NCI-H510A treated with DMSO at 0.1 percent for 48 hours (cell line): Measurements from ENCODE around the gene MSANTD1.

Source experiments
- DNase-seq: peaks from one replicate; lab custom pipeline; 2025; lab: John Stamatoyannopoulos, UW

MSANTD1 gene

DNA sequence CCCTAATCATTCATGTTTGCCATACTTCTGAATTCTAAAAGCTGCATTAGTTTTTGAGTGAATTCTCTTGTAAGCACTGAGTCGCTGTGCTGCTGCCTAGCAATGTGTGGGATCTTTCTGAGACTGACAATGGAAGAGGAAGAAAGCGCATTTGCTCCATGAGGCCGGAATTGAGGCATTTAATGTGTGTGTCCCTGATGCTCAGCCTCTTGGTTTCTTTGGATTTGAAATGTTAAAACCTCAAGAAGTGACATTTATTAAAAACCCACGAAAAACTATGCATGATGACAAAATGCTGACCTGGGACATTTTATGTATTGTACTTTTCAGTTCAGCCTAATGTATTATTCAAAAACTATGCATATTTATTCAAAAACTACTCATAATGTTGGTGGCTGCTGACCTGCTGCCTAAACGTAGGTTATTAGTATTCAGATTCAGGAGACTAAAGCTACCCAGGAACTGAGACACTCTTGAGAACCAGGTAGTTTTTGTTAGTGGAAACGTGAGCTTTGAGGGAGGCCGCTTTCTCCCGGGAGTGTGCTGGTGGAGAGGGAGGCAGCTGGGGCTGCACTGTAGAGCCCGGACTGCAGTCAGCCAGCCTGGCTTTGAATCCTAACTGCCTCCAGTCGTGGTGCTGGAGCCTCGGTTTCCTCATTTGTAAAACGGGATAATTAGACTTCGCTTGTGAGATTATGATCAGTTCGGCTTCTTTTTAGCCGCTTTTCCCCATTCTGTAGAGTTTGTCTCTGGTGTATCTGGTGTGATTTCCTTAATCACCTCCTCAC lies 55.2 kb downstream of the MSANTD1 start:
- DNase-seq: no peak

DNA sequence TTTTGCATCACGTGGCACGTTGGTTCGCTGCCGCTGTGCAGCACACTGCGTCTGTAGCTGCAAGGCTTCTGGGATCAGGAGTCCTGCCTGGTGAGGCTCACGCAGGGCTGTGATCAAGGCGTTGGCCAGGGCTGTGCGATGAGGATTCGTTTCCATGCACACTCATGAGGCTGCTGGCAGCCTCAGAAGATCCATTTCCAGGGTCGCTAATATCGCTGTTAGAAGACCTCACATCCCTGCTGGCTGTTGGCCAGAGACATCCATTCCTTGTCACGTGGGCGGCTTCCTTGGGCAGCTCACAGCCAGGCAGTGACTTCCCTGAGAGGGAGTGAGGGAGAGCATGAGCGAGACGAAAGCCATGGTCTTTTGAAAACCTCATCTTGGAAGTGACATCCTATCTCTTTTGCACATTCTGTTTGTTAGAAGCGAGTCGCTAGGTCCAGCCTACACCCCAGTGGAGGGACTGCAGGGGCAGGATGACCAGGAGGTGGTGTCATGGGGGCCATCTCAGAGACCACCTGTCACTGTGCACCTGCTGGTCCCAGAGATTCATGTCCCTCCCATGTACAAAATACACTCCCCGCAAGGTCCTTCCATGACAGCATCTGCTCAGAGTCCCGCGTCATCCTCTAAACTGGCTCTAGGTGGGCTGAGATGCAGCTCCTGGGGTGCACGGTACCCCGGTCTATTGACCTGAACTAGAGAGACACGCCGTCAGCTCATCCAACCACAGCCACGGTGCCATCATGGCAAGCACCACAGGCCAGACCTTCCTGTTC lies 56.1 kb downstream of the MSANTD1 start:
- DNase-seq: no peak

- DNase-seq: peak; percentile 35
Measured at GRCh38 chr4:3305610-3306371, 56.8 kb downstream of the MSANTD1 start.
